PFSK-1 (cell line): ENCODE data around the gene SEMA4B.

Experiments
- FOXP2 ChIP-seq: optimal IDR thresholded peaks from 2 replicates; pipeline ENCODE3; 2011; ENCODE audit warnings: borderline replicate concordance, control low read depth, inconsistent platforms; ENCODE audit not compliant: insufficient read depth; ENCODE audit errors: extremely low read length, extremely low read depth
- POLR2AphosphoS5 ChIP-seq: IDR thresholded peaks from 2 replicates; pipeline ENCODE4 v1.6.1; 2012; ENCODE audit warnings: low read depth, mild to moderate bottlenecking, control low read depth, low read length, moderate library complexity
- REST ChIP-seq, 2 experiments: IDR thresholded peaks; 2 replicates each; pipeline versions ENCODE4 v1.6.1 to v1.8.0; 2011 to 2012; ENCODE audit warnings: low read depth in 2 of 2, low read length in 2 of 2, control low read depth in 1 of 2, inconsistent platforms in 1 of 2, mild to moderate bottlenecking in 1 of 2, moderate library complexity in 1 of 2; ENCODE audit not compliant: insufficient read depth in 1 of 2
- SIN3A ChIP-seq: IDR thresholded peaks from 2 replicates; pipeline ENCODE4 v1.6.1; 2012; ENCODE audit warnings: mild to moderate bottlenecking, low read length, moderate library complexity, borderline replicate concordance; ENCODE audit not compliant: insufficient read depth
- TAF1 ChIP-seq: IDR thresholded peaks from 2 replicates; pipeline ENCODE4 v1.6.1; 2012; ENCODE audit warnings: low read length, control low read depth, borderline replicate concordance; ENCODE audit not compliant: insufficient read depth

- TF ChIP-seq POLR2AphosphoS5 (no peak), REST (IDR thresholded peaks at IDR 0.05; ENCODE audit: insufficient read depth in 1 of 2, low read depth in 2 of 2, low read length in 2 of 2) (no peak), TAF1 (no peak), SIN3A (no peak), FOXP2 (no peak)
These were observed 12.7 kb downstream of the SEMA4B start for GRCh38 chr15:90213818-90214204.
